ENCODE measurements around the gene CATSPER3.

The CATSPER3 gene

GRCh38 chr5:135040333-135041144 lies 72.8 kb downstream of the CATSPER3 start:
- DNase-seq, result no peak

- no peak for DNase-seq
Observed at GRCh38 chr5:135041145-135041587, 73.5 kb downstream of the CATSPER3 start.

GRCh38 chr5:135041726-135042125 lies 74.0 kb downstream of the CATSPER3 start:
- no peak for DNase-seq

- no peak for DNase-seq
Observed at GRCh38 chr5:135042595-135042994, 74.9 kb downstream of the CATSPER3 start.

- DNase-seq, result no peak
Observed at GRCh38 chr5:135045488-135045887, 77.8 kb downstream of the CATSPER3 start.

GRCh38 chr5:135046661-135047346 lies 79.1 kb downstream of the CATSPER3 start:
- DNase-seq, result no peak

GRCh38 chr5:135047347-135047695 lies 79.6 kb downstream of the CATSPER3 start:
- no peak for DNase-seq

- DNase-seq, result no peak
Observed at GRCh38 chr5:135048286-135048685, 80.6 kb downstream of the CATSPER3 start.

- DNase-seq, result no peak
Observed at GRCh38 chr5:135048930-135049329, 81.2 kb downstream of the CATSPER3 start.

- no peak for DNase-seq
Observed at GRCh38 chr5:135050244-135050767, 82.6 kb downstream of the CATSPER3 start.

- no peak for DNase-seq
Observed at GRCh38 chr5:135051399-135051798, 83.7 kb downstream of the CATSPER3 start.

GRCh38 chr5:135051872-135052271 lies 84.2 kb downstream of the CATSPER3 start:
- no peak for DNase-seq

GRCh38 chr5:135052511-135053145 lies 84.9 kb downstream of the CATSPER3 start:
- no peak for DNase-seq

- DNase-seq, result no peak
Observed at GRCh38 chr5:135053278-135053677, 85.6 kb downstream of the CATSPER3 start.

- DNase-seq, result no peak
Observed at GRCh38 chr5:135053989-135054388, 86.3 kb downstream of the CATSPER3 start.

GRCh38 chr5:135054546-135054945 lies 86.8 kb downstream of the CATSPER3 start:
- DNase-seq, result no peak

GRCh38 chr5:135055396-135055795 lies 87.7 kb downstream of the CATSPER3 start:
- no peak for DNase-seq

GRCh38 chr5:135056316-135057030 lies 88.8 kb downstream of the CATSPER3 start:
- DNase-seq, result no peak

- DNase-seq, result no peak
Observed at GRCh38 chr5:135057233-135057632, 89.5 kb downstream of the CATSPER3 start.

- no peak for DNase-seq
Observed at GRCh38 chr5:135058331-135058732, 90.6 kb downstream of the CATSPER3 start.
